GM04503 (cell line): ENCODE measurements around the gene SETD3.

Experiments
- DNase-seq: peaks from one replicate; pipeline ENCODE4 v3.0.0-alpha.2; 2012; ENCODE audit warnings: low read depth

SETD3 gene

DNA sequence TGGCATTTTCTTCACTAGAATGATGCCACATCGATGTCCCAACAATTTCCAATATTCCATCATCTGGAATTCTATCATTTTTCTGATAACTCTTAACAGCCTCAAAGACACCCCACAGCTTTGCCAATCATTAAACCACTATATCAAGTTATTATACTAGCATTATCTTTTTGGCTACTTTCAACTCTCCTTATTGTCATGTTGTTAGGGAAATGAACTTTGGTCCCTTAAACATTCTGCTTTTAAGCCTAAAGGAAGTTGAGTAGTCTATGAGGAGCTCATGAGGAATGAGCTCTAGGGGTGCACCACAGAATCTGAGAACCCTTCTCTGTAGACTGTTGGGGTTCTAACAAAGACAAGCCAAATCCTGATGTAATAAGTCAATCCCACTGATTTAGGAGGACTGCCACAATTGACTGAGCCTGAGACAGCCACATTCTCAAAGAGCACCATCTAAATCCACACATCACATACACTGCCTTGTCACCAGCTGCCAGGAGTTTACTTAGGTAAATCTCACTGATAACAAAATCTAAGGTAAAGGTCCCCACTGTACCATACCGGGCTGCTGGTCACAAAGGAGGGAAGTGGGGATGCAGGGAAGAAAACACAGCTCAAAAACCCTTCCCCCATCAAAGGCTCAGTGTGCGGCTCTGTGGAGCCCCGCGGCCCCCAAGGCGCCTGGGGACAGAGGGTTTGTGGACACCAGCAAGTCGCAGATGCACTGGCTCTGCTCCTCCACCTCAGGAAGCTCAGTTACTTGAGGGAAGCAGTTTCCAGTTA is 58.2 kb downstream of the SETD3 start:
- no peak for DNase-seq

DNA sequence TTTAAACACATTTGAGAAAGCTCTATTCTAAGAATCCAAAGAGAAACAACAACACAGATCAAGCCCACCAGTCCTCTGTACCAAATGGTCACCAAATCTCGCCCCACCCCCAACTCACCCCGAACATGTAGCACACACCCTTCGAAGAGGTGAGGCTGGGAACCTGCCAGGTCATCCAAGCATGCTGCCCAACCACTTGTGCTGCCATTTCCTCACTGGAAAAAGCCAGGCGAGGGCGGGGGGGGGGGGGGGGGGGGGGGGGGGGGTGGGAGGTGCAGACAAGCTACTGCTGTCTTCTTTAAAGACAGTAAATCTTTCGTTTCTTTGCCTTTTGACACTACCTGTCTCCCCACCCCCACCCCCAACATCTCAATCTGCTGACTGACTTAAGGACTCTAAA is 59.9 kb downstream of the SETD3 start:
- no peak for DNase-seq

DNA sequence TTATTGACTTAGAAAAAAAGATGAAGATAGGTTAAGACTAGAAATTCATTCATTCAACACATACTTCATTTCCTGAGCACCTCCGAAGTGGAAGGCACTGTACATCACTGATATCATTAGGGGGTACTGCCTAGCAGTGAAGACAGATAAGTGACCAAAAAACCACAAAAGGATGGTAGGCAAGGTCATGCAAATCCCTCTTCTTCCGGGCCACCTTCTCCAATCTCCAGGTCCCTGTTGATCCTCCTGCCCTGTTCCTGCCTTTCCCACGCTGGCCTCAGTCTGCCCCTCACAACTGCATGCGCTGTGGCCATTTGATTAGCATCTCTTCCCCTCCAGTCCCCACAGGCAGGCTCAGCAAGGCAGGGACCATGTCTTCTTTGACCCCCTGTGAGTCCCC is 60.8 kb downstream of the SETD3 start:
- no peak for DNase-seq

DNA sequence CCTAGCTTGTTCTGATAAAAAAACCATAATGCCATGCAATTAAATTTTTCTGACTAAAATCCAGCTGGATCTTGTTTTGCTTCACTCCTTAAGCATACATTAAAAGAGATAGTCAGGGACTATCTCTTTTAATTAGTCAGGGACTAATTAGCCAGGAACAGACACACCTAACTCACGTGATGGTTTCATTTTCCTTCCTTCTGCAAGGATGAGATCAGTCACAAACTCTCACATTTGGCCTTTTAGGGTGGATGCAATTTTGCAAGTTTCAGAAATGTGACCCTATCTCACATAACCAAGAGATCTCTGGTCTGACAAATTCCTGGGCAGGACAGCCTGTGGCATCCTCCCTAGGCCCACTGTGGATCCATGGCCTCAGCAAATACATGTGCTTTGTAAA is 62.4 kb downstream of the SETD3 start:
- DNase-seq, result no peak

DNA sequence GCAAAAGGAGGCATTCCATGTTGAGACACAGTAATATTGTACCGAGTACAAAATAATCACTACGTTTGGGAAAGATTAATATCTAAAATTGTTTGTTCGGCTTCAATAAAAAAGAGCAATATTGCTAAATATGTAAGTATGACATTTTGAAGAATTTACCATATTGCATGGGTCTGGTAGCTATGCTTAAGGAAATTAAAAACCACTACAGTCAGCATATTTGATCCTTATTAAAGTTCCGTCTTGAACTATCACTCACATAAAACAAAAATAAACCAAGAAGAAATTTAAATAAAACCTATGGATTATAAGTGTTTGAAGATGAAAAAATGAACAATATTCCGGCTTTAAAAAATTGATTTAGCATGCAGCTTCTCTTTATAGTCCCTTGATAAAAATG is 63.8 kb downstream of the SETD3 start:
- DNase-seq, result no peak

DNA sequence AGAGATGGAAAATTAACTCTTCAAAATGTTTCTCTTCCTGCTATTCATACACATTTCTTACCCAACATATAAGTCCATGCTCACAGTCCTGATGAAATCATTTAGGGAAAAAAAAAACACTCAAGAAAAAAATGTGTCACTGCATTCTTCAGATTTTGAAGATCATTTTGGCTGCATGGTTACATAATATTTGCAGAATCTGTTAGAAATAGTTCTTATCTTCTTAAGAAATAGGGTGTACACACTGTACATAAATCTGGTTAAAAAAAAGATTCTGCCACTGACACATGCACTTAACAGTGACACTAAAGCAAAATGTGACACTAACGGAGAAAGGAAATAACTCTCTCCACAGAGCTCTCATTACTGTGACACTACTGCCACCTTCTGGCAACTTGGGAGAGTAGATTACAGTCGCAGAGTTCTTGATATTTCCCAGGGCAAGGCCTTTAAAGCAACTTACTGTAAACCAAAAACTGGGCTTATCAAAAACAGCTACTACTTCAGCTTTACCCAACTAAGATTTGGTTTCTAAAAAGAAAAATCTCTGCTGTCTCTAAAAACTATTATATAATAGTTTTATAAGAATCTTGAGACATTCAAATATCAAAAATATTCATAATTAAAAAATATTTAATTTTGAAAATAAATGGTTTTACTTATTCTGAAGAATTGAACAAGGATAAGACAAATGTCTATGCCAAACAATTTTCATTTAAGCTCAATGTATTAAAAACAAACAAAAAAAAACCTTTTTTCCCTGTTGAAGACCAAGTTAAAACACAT is 65.0 kb downstream of the SETD3 start:
- DNase-seq, result peak; percentile 76

DNA sequence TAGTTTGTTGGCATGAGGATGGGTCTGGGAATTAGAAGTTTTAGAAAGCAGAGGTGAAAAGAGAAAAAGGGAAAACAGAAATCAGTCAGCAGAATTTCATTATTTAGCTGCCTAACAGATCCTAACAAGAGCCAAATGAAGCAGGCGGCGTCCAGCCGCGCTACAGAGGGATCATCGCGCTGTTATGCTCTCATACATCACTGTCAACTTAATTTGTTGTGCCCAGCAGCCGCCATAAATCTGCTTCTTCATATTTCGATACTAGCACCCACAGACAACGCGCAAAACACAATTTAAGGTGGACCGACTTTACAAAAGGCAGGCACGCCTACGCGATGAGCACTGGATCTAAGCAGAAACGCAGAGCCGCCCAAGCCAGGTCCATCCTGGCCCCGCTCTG is 66.7 kb downstream of the SETD3 start:
- DNase-seq, result no peak

DNA sequence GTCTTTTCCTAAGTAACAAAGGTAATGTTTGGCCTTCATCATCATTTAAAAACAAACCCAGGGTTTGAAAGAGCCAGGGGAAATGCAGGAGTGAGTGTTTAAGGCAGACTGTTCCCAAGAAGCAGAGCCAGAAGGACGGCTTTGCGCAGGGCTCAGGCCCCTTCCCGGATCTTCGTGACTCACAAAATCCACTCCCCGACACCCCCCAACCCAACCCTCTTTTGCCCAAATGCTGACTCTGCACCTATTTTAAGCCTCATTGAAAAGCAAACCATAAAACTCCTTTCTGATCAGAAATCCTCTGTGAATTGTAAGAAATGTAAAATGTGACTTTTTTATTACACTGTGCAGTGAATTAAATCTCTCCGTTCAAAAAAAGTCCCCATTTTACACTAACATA is 67.5 kb downstream of the SETD3 start:
- DNase-seq, result no peak

DNA sequence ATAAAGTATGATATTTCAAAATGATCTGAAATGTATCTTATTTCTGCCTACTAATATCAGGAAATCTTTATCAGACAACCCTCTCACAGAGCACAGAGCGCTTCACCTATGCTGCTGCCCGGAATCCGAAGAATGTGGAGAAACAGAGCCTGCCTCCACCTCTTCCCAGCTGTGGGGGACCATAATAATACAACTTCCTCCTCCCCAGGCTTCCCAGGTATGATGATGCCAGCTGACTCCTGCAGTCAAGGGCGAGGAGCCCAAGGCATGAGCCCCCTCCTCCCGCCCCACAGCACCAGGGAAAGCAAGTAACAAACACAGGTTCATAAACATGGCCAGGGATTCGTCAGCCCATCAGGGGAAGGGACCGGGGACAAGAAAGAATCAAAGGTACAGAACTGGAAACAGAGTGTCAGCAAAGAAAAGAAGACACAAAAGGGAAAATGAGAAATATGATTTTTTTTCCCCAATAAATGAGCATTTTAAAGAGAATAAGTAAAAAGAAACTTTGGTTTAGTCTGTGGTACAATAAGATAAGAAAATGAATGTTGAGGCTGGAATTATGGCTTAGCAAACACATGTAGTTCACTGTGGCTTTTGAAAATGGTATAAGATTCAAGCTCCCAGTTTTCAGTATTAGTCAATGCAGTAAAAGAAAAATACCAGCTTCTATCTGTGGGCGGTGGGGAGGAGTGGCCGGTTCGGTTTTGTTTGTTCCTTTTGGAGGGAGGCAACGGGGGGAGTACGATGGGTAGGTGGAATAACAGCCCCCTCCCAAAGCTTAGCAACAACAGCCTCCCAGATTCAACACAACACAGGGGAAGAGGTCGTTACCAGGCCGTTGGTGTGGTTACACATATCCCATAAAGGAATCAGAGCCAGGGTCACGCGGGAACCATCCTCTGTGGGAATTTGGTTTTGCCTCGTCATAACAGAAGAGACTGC is 68.3 kb downstream of the SETD3 start:
- no peak for DNase-seq

DNA sequence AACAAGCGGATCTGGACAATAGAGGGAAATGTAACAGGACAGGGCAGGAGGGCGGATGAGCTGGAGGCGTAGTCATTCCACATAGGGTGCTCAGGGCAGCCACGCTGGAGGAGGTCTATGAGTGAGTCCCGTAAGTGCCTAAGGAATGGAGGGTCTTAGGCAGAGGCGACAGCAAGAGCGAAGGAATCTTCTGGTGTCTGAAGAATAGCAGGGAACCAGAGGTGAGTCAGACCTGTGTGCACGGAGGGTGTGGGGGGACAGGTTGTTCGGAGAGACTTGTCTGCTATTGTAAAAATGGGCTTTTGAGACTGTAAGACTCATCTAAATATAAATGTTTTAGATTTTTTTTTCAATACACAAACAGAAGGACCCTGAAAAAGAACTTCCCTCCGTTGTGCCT is 70.6 kb downstream of the SETD3 start:
- DNase-seq, result no peak

DNA sequence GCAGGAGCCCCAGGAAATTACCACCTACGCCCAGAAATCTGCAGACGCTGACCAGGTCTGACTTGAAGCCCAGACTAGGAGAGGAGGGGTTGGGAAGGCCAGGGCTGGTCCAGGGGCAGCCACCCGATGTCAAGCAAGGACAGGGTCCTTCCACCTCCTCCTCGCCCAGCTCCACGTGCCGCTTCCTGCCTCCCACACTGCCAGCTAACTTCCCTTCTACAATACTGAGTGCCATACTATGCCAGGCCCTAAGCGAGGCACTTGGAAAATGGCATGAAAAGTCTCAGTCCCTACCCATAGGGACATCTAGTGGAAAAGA is 71.7 kb downstream of the SETD3 start:
- DNase-seq, result no peak

DNA sequence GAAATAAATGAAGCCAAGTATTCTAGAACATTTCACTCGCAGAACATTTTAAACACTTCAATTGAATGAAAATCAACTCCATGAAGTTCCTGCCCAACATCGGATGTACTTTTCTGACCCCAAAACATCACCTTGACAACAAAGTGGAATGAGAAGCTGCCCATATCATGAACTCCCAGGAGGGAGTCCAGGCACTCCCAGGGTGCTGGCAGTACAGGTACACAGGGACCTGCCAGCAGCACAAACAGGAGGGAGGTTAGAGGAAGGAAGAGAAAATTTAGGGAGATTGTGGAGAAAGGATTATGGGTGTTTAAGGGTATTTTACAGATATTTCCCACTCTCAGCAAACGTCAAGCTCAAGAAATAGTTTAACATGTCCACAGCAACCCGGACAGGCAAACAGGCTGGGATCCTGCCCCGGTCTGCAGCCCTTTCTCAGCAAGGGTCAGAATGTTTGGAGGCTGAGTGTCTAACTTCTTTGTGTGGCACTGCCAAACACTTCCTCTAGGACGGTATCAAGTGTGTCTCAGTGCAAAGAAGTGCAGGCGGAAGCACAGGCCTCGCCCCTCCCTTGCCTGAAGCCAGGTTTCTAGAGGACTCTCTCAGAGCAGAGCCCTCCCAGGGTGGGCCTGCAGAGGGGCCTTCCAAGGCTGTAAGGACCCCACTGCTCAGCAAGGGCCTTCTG is 72.2 kb downstream of the SETD3 start:
- DNase-seq, result no peak

DNA sequence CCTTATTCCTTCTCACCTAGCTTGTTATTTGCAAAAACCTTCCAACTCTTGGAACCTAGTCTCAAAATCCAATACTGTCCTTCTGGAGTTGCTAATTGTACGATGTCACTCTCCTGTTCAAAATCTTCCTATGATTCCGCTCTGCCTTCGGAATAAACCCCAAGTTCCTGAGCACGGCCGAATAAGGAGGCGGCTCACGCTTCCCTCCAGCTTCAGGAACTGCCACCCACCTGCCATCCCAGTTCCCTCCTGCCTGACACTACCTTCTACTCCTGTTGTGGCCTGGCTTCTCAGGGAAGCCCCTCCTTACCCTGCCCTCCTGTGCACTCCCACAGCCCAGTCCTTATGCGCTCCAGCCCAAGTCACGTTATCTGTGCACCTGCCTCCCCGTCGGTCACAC is 73.2 kb downstream of the SETD3 start:
- DNase-seq, result no peak

DNA sequence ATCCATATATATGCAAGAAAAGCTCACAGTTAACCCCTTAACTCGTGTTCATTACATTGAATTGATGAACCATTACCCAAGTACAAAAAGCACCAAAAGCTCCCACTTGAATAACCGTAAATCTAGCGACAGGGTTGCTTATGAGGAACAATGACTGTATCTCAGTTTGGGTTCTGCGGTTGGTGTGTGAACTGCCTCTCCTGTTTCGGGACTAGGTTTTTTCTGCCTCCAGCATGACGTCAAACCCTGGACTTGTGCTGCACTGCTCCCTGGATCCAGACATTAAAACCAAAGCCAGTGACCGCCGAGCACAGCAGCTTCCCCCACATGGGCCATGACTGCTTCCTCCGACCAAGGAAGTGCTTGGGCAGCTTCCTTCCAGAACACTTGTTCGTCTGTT is 77.7 kb downstream of the SETD3 start:
- DNase-seq, result no peak

DNA sequence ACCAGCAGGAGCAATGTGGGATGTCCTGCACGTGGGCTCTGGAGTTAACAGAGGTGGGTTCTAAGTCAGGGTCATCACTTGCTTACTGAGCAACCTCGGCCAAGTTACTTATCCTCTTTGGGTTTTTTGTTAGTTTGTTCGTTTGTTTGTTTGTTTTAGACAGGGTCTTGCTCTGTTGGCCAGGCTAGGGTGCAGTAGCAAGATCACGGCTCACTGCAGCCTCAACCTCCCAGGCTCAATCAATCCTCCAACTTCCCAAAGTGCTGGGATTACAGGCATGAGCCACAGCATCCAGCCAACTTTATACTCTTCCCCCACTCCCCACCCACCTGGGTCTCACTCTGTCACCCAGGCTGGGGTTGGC is 78.4 kb downstream of the SETD3 start:
- no peak for DNase-seq

DNA sequence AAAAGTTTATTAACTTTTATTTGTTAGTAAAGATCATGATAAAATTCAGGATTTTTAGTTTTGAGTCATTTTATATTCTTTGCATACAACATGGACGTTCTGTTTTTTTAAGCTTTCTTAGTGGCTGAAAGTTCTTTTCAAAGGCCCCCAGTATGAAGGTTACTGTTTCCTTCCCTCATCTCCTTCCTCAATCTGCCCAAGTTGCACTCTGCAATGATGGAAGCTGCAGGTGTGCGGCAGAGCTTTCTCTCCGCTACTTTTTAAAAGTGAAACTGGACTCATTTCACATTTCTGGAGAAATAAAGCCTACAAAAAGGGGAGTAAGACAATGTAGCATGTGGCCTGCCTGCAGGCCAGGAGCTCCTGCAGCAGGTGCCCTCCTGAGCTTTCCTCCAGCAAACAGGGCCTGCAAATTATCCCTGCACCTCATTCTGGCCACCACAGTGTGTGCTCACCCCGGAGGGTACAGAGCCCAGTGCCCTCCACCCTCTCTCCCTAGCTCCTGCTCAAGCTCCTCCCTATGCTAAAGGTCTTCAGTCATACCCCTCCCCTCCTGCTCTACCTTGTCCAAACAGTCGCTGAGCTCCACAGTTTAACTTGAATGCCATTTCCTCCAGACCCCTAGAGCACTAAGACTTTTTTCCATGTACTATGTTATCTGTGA is 78.9 kb downstream of the SETD3 start:
- DNase-seq, result no peak

DNA sequence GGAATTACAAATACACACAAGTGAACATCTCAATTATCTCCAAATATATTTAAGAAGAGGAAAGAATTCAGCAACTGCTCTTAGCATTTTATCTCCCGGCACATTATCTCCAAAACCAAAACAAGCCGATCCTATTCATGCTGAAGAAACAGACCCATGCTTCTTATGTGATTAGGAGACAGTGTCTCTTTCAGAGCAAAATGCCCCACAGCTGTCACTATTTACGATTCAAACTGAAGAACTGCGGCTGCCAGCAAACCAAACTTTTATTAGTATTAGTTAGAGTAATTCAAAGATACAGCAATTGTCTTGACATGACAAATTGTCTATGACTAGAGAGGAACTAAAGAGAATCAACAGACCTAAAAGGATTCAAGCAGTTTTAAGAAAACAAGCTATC is 79.4 kb downstream of the SETD3 start:
- no peak for DNase-seq

DNA sequence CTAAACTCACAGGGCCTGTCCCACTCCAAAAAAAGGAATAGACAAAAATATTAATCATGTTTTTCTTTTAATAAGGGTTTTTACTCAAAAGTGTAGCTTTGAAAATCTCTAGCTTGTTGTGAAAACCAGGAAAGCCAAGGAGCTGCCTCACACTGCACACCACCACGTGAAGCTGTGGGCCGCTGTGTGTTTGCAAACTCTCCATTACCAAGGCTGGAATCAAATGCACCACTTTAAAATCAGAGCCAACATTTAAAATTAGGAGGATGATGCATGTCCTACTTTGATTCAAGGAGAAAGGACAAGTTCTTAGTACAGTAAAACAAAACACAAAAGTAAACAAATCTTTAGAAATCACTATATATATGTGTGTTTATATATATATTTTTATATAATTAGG is 83.0 kb downstream of the SETD3 start:
- no peak for DNase-seq

DNA sequence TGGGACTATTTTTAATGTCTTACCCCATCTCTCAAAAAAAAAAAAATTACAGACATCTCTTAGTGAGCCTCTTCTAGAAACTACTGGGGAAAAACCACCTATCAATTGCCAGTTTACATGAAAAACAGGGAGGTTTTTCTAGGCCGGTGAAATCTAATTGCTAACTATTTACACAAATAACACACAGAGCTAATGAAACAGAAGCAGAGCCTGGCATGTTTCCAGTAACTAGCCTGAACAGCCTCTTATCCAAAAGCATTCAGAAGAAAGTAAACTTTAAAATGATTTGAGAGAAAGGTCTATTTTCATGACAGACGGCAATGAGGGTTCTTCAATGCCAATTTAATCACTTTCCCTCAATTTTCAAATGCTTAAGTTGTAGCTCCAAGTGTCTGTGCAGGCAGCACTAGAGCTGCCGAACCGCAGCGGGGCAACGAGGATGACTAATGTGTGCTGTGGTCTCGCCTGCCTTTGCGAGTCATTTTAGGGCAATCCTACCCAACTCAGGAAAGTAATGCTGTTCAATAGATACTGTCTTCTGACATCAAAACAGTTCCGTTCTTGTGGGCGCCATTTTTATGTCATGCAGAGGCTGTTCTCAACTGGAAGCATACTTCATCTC is 84.6 kb downstream of the SETD3 start:
- DNase-seq, result no peak

DNA sequence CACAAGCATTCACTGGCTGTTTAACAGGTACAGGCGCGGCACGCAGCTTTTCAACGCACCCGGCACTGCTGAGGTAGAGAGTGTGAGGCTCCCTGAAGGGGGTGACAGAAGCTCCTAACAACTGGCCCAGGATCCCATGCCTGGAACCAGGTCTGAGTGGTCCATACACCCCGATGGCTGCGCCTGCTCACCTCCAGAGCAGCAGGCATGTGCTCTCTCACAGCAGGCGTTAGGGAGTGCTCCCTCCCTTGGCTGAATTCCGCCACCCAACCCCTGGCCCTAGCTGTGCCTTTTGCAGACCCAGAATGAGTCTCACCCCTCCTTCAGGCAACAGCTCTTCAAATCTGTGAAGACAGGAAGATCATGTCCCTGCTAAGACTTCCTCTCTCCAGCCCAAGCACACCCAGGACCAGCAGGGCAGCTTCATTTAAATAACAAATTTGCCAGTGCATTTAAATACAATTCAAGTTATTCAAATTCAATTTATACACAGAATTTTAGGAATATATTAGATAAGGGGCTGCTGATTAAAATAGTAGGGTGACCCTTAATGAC is 86.0 kb downstream of the SETD3 start:
- no peak for DNase-seq
